Memory B cell (primary cell): ENCODE data around the gene IQGAP1.
A peak's percentile ranks its signal among the peaks of the same experiment; 100 is the strongest.

Source experiments
- ATAC-seq: fragments of 150-1000 bp; cut with Tn5 transposase; 2 replicates; pipeline ENCODE4 v1.10.0; 2021; ENCODE audit warnings: low read depth, mild to moderate bottlenecking, moderate library complexity
- DNase-seq, 2 donors: peaks; one replicate each; pipeline ENCODE4 v3.0.0; 2022; ENCODE audit warnings: low spot score in 2 of 2
- H3K27ac Mint-ChIP-seq: one replicate; pipeline ENCODE4 v1.8.0; 2022; ENCODE audit warnings: mild to moderate bottlenecking, moderate library complexity, mixed read lengths
- H3K27me3 Mint-ChIP-seq: one replicate; pipeline ENCODE4 v1.8.0; 2022; ENCODE audit warnings: mixed read lengths
- H3K36me3 Mint-ChIP-seq: one replicate; pipeline ENCODE4 v1.8.0; 2022; ENCODE audit warnings: mild to moderate bottlenecking, mixed read lengths
- H3K4me1 Mint-ChIP-seq: one replicate; pipeline ENCODE4 v1.8.0; 2022; ENCODE audit warnings: mixed read lengths
- H3K4me3 Mint-ChIP-seq: one replicate; pipeline ENCODE4 v1.8.0; 2022; ENCODE audit warnings: mild to moderate bottlenecking, moderate library complexity, mixed read lengths
- H3K9me3 Mint-ChIP-seq: one replicate; pipeline ENCODE4 v1.8.0; 2022; ENCODE audit warnings: mixed read lengths

Gene IQGAP1

DNA sequence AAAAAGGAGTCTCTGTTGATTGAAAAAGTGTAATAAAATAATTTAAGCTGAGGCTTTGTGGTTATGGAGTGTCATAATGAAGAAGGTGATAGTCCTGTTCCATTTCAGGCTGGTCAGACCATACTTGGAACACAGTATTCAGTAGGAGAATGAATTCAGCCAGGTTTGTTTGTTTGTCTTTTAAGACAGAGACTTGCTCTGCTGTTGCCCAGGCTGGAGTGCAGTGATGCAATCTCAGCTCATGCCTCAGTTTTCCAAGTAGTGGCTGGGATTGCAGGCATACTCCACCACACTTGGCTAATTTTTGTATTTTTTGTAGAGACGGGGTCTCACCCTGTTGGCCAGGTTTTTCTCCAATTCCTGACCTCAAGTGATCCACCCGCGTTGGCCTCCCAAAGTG lies 33.5 kb downstream of the IQGAP1 start:
- DNase-seq (no peak), ATAC-seq (no peak)
- no peaks in the 10 kb centered on the region for H3K27me3 Mint-ChIP-seq
- H3K9me3 Mint-ChIP-seq = no peaks in the 10 kb centered on the region
- no peak overlapping the region for H3K4me3 Mint-ChIP-seq
- peaks cover 31% of the 10 kb centered on the region for H3K4me1 Mint-ChIP-seq
- H3K36me3 Mint-ChIP-seq = peaks cover 13% of the 10 kb centered on the region
- no peak overlapping the region for H3K27ac Mint-ChIP-seq

DNA sequence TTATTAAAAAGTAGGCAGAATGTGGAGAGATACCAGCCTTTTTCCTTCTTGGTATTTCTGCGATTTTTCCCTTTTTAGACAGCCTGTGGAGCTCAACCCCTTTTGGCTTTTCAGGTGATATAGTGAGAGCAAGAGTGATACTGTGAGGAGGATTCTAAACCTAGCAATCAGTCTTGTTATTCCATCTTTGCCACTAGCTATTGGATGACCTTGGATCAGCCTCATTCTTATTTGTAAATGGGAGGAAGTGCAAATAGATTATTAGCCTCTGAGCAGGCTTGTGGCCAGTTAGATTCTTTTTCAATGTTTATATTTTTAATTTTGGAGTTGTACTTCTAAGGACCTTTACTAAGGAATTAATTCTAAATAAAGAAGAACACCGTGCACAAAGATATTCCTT lies 34.0 kb downstream of the IQGAP1 start:
- Mint-ChIP-seq H3K27me3 (no peaks in the 10 kb centered on the region), H3K27ac (no peak overlapping the region), H3K4me1 (peaks cover 27% of the 10 kb centered on the region), H3K36me3 (peaks cover 8% of the 10 kb centered on the region), H3K4me3 (no peak overlapping the region), H3K9me3 (no peaks in the 10 kb centered on the region)
- DNase-seq = no peak
- ATAC-seq = no peak

DNA sequence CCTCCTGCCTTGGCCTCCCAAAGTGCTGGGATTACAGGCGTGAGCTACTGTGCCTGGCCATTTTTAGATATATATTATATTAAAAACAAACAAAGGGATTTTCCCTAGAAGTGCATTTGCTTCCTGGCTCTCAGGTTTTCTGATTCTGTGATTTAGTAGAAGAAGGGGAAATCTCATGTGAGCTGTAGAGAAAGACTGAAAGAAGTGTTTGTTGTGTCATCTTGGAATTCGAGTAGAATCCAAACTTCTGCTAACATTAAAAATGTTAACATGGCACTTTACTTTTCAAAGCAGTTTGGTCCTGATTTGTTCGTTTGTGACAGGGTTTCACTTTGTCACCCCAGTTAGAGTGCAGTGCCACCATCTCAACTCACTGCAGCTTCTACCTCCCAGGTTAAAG lies 34.9 kb downstream of the IQGAP1 start:
- Mint-ChIP-seq H3K27ac (peak overlapping the region; percentile 31), H3K36me3 (peaks cover 2% of the 10 kb centered on the region), H3K27me3 (no peaks in the 10 kb centered on the region), H3K9me3 (no peaks in the 10 kb centered on the region), H3K4me3 (no peak overlapping the region), H3K4me1 (peaks cover 25% of the 10 kb centered on the region)
- no peak for DNase-seq
- no peak for ATAC-seq

DNA sequence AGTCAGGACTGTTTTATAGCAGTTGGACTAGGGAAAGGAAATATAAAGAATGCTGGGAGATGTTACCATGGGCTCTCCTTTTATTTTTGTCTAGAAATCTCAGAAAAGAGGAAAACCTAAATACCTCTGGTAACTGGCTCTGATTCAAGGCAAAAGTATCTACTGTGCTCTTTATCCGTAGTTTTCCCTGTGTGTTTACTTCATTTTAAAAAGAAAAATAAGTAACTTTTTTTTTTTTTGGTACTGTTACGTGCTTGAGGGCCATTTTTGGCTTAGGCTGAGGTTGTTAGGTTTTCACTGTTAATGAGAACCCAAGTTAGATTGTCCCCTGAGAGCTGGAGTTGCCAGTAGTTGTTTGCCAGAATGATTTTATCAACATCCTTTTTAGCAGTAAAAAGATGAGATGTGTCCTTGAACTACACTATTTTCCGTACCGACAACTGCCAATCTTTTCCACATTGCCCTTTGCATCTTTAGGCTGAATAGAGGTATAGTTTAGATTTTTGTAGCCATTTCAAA lies 35.8 kb downstream of the IQGAP1 start:
- ATAC-seq (no peak), DNase-seq (no peak)
- Mint-ChIP-seq H3K9me3 (no peaks in the 10 kb centered on the region), H3K27ac (peak overlapping the region; percentile 31), H3K36me3 (peaks cover 3% of the 10 kb centered on the region), H3K4me1 (peaks cover 19% of the 10 kb centered on the region), H3K27me3 (no peaks in the 10 kb centered on the region), H3K4me3 (no peak overlapping the region)

DNA sequence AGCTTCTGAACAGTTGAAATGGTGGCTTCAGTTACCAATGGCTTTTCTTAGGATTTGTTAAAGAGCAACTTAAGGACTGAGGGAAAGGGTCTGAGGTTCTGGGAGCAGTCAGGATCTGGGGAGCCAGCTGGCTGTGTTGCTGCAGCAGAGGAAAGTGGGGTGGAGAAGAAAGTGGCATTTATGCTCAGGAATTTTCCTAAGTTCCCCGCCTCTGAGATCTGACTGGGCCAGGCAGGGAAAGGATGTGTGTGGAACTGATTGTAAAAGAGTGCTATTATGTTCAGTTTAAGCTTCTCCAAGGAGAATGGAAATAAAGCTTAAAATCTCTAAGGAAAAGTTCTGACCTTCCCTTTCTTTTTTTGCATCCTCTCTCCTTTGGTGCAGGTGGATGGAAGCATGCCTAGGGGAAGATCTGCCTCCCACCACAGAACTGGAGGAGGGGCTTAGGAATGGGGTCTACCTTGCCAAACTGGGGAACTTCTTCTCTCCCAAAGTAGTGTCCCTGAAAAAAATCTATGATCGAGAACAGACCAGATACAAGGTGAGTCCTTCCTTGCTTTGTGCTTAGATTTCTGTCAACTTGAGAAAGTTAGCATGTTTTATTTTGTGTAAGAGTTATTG lies 37.8 kb downstream of the IQGAP1 start:
- H3K36me3 Mint-ChIP-seq = peaks cover 8% of the 10 kb centered on the region
- H3K27ac Mint-ChIP-seq = peak overlapping the region; percentile 77

DNA sequence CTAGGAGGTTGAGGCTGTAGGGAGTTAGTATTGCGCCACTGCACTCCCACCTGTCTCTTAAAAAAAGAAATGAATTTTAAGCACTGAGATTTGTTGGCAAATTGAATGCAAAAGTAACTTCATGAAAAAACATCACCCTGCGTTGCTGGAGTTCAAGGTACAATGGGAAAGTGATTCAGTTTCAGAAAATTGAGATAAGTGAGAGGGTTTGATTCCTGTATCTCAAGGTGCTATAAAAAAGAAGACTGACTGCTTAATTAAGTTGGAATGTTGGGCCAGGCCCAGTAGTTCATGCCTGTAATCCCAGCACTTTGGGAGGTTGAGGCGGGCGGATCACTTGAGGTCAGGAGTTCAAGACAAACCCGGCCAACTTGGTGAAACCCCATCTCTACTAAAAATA lies 39.1 kb downstream of the IQGAP1 start:
- H3K9me3 Mint-ChIP-seq = no peaks in the 10 kb centered on the region
- no peak for ATAC-seq
- peaks cover 3% of the 10 kb centered on the region for H3K4me1 Mint-ChIP-seq

More for the DNA sequence above, 37.8 kb downstream of the IQGAP1 start:
- Mint-ChIP-seq H3K27me3 (no peaks in the 10 kb centered on the region), H3K9me3 (no peaks in the 10 kb centered on the region), H3K4me1 (peaks cover 8% of the 10 kb centered on the region), H3K4me3 (no peak overlapping the region)
- DNase-seq (no peak), ATAC-seq (no peak)

DNA sequence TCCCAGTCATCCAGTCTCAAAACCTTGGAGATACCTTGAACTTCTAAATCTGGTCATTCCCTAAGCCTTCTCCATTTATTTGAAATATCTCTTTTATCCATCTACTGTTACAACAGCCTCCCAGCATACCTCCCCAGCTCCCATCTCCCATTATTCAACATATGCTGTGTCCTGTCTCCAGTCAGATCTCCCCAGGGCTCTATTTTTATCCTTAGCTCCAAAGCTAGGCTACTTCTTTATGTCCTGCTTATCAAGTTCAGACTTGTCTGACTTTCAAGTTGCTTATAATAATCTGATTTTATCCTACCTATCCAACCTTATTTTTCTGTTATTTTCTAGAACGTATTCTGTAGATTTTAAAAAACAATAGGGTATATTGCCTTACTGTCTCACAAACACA lies 44.2 kb downstream of the IQGAP1 start:
- Mint-ChIP-seq H3K27ac (peak overlapping the region; percentile 5), H3K4me1 (peaks cover 5% of the 10 kb centered on the region), H3K36me3 (peaks cover 31% of the 10 kb centered on the region), H3K9me3 (no peaks in the 10 kb centered on the region), H3K27me3 (no peaks in the 10 kb centered on the region), H3K4me3 (no peak overlapping the region)
- no peak for ATAC-seq
- DNase-seq = no peak

More for the DNA sequence above, 39.1 kb downstream of the IQGAP1 start:
- peaks cover 8% of the 10 kb centered on the region for H3K36me3 Mint-ChIP-seq
- DNase-seq = no peak
- no peak overlapping the region for H3K27ac Mint-ChIP-seq
- H3K27me3 Mint-ChIP-seq = no peaks in the 10 kb centered on the region
- no peak overlapping the region for H3K4me3 Mint-ChIP-seq

DNA sequence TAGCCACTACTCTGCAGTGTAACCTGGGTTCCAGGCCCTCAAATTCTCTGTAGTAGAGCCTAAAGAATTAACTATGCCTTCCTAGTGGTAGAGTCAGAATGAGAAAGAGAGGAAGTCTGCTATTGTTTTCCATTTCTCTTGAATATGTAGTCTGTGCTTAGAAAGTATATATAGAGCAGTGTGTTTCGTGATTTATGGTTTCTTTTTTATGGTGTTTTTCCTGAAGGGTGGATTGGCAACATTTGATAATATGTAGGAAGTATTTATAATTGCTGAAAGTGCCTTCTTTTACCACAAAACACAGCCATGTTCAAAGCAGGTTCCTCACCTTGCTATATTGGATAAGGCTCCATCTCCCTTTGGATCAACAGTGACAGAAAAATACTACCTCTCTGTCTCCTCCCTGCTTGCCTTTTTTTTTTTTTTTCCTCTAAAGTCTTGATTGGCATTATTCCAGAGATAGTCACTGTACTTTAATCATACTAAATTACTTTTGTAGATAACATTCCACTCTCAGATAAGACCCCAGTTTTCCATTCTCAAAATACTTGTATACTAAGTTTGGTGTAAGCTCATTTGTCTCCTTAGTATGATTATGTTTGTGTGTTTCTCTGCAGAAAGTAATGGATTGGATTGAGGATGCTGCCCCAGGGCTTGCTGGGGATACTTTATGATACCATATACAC lies 47.8 kb downstream of the IQGAP1 start:
- Mint-ChIP-seq H3K4me3 (no peak overlapping the region), H3K4me1 (peaks cover 5% of the 10 kb centered on the region), H3K36me3 (peaks cover 38% of the 10 kb centered on the region), H3K27ac (no peak overlapping the region), H3K27me3 (no peaks in the 10 kb centered on the region), H3K9me3 (no peaks in the 10 kb centered on the region)
- no peak for DNase-seq
- no peak for ATAC-seq

DNA sequence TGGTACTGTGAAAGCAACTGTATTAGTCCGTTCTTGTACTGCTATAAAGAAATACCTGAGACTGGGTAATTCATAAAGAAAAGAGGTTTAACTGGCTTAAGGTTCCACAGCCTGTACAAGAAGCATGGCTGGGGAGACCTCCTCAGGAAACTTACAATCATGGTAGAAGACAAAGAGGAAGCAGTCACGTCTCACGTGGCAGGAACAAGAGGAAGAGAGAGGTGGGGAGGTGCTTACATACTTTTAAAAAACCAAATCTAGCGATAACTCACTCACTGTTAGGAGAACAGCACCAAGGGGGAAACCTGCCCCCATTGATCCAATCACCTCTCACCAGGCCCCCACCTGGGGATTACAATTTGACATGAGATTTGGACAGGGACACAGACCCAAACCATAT lies 48.9 kb downstream of the IQGAP1 start:
- ATAC-seq (peak; percentile 62), DNase-seq (no peak)
- H3K4me1 Mint-ChIP-seq = peaks cover 5% of the 10 kb centered on the region
- no peaks in the 10 kb centered on the region for H3K9me3 Mint-ChIP-seq
- peak overlapping the region; percentile 60 for H3K27ac Mint-ChIP-seq
- peaks cover 40% of the 10 kb centered on the region for H3K36me3 Mint-ChIP-seq
- no peaks in the 10 kb centered on the region for H3K27me3 Mint-ChIP-seq
- no peak overlapping the region for H3K4me3 Mint-ChIP-seq

DNA sequence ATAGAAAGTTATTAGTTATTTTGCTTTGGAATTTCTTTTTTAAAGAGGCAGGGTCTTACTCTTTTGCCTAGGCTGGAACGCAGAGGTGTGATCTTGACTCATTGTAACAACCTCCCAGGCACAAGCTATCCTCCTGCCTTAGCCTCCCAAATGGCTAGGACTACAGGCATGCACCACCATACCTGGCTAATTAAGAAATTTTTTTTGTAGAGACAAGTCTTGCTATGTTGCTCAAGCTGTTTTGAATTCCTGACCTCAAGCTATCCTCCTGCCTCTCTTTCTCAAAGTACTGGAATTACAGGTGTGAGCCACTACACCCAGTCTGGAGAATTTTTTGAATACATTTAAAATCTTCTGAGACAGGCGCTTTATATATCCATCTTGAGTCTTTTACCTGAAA lies 49.5 kb downstream of the IQGAP1 start:
- peaks cover 40% of the 10 kb centered on the region for H3K36me3 Mint-ChIP-seq

DNA sequence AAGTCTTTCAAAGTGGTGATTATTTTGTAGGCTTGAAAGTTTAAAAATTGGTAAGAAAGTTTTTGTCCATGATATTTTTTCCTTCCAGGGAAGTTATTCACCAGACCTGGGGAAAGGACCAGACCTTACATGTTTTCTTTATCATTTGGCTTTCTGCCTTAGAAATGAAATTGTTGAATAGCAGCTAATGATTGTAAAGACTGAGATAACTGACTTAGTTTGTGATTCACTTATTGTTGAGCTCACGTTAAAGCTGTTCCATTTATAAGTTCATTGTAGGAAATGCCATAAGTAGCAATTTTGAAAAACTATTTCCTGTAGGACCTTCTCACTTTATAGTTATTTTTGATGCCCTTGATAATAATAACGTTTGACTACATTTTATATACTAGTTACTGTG lies 51.9 kb downstream of the IQGAP1 start:
- no peak for ATAC-seq
- Mint-ChIP-seq H3K36me3 (peaks cover 34% of the 10 kb centered on the region), H3K4me3 (no peak overlapping the region), H3K27ac (peak overlapping the region; percentile 67), H3K27me3 (no peaks in the 10 kb centered on the region), H3K4me1 (peaks cover 5% of the 10 kb centered on the region), H3K9me3 (no peaks in the 10 kb centered on the region)
- DNase-seq = no peak

More for the DNA sequence above, 49.5 kb downstream of the IQGAP1 start:
- Mint-ChIP-seq H3K9me3 (no peaks in the 10 kb centered on the region), H3K4me3 (no peak overlapping the region), H3K27me3 (no peaks in the 10 kb centered on the region), H3K4me1 (peaks cover 5% of the 10 kb centered on the region), H3K27ac (no peak overlapping the region)
- no peak for ATAC-seq
- DNase-seq = no peak

DNA sequence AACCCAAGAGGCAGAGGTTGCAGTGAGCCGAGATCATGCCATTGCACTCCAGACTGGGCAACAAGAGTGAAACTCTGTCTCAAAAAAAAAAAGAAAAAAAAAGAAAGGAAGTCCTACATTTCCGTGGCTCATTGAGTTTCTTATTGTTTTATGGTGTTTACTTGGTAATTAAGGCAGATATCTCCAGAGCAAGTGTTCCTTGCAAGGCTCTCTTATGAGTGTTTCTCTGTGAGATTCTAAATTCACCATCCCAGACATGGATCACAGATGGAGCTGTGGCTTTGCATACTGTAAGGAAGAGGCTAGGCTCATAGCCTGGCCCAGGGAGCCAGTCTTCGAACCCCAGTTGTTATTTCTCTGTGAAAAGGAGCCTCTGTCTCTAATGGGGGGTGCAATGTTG lies 53.0 kb downstream of the IQGAP1 start:
- Mint-ChIP-seq H3K4me1 (peaks cover 5% of the 10 kb centered on the region), H3K9me3 (no peaks in the 10 kb centered on the region), H3K27ac (no peak overlapping the region), H3K36me3 (peaks cover 31% of the 10 kb centered on the region), H3K27me3 (no peaks in the 10 kb centered on the region), H3K4me3 (no peak overlapping the region)
- DNase-seq (no peak), ATAC-seq (no peak)

DNA sequence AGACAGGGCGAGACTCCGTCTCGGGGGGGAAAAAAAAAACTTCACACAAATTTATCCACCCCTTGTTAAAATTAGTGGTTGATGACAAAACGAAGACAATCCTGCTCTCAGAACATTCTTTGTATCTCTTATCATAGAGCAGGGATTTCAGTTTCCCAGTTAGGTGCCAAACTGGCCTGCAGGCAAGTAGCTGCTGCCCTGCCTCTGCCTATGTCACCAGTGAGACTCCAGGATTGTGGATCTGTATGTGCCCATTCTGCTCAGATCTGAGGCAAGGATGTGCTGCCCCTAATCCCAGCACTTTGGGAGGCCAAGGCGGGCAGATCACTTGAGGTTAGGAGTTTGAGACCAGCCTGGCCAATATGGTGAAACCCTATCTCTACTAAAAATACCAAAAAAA lies 54.4 kb downstream of the IQGAP1 start:
- Mint-ChIP-seq H3K9me3 (no peaks in the 10 kb centered on the region), H3K36me3 (peaks cover 24% of the 10 kb centered on the region), H3K27ac (no peak overlapping the region)

DNA sequence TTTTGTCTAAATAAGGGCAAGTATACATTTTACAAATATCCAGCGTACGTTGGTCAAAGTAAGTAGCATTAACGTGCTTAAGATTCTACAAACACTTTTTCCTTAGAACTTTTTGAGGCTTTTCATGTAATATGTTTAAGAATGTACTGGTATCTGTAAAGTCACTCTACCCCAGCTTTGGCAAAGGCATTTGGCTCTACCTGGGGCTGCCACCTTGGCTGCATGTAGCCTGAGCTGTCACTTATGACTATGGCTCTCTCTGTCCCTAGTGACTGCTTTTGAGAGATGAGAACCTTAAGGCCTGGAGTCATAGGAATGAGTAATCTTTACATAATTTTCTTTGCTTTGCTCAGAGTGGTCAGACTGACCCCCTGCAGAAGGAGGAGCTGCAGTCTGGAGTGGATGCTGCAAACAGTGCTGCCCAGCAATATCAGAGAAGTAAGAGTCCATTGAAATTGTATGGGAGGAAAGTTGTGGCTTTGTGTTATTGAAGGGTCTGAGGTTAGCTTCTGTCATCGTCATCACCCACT lies 61.2 kb downstream of the IQGAP1 start:
- ATAC-seq = no peak
- H3K27ac Mint-ChIP-seq = no peak overlapping the region
- no peaks in the 10 kb centered on the region for H3K9me3 Mint-ChIP-seq
- no peak overlapping the region for H3K4me3 Mint-ChIP-seq
- DNase-seq = no peak
- no peaks in the 10 kb centered on the region for H3K27me3 Mint-ChIP-seq
- H3K4me1 Mint-ChIP-seq = peaks cover 5% of the 10 kb centered on the region
- peaks cover 57% of the 10 kb centered on the region for H3K36me3 Mint-ChIP-seq

More for the DNA sequence above, 54.4 kb downstream of the IQGAP1 start:
- peaks cover 2% of the 10 kb centered on the region for H3K4me1 Mint-ChIP-seq
- no peaks in the 10 kb centered on the region for H3K27me3 Mint-ChIP-seq
- no peak for ATAC-seq
- DNase-seq = no peak
- H3K4me3 Mint-ChIP-seq = no peak overlapping the region
